A673 (cell line): ENCODE data around the gene DAB2IP. TPM values are rescaled to one million over a fixed set of nuclear protein-coding genes. Genes with fewer than 3 reads are reported as not detected.

Experiments
- BruUV-seq: library from RNA; stranded (reverse); fragments of 400-500 nt; replicated peaks from 2 replicates; lab custom pipeline; 2021; lab: Mats Ljungman, UMichigan
- CTCF ChIA-PET: fragments of 300-600 bp; sonication (Branson Sonifier 250); formaldehyde crosslinking; loops from one replicate; lab custom pipeline; 2022; ENCODE audit warnings: antibody characterized with exemption; lab: Charles Lee
- POLR2A ChIA-PET: fragments of 300-600 bp; sonication (Branson Sonifier 250); formaldehyde crosslinking; loops from one replicate; lab custom pipeline; 2022; ENCODE audit warnings: antibody characterized with exemption; ENCODE audit not compliant: low non-redundant PET; lab: Charles Lee
- DNase-seq: peaks from one replicate; pipeline ENCODE4 v3.0.0-alpha.2; 2015; ENCODE audit warnings: low spot score
- H3K27ac ChIP-seq: fragments of 200-600 bp; sonication (generic); 2 replicates; pipeline ENCODE4 v1.5.1; 2016; ENCODE audit warnings: mixed run types, low read depth, mild to moderate bottlenecking, mixed read lengths, antibody characterized with exemption, low read length; ENCODE audit not compliant: poor library complexity, severe bottlenecking
- H3K27me3 ChIP-seq: fragments of 200-600 bp; sonication (generic); replicated peaks from 2 replicates; pipeline ENCODE4 v1.6.1; 2017; ENCODE audit warnings: mixed run types, low read depth, mild to moderate bottlenecking, mixed read lengths, antibody characterized with exemption, low read length; ENCODE audit not compliant: insufficient read depth, poor library complexity
- H3K36me3 ChIP-seq: fragments of 200-600 bp; sonication (generic); 2 replicates; pipeline ENCODE4 v1.6.1; 2016; ENCODE audit warnings: mixed run types, mild to moderate bottlenecking, mixed read lengths, antibody characterized with exemption, low read length; ENCODE audit not compliant: insufficient read depth, poor library complexity, severe bottlenecking
- H3K4me1 ChIP-seq: fragments of 200-600 bp; sonication (generic); 2 replicates; pipeline ENCODE4 v1.6.1; 2017; ENCODE audit warnings: mixed run types, mild to moderate bottlenecking, mixed read lengths, antibody characterized with exemption, low read length; ENCODE audit not compliant: insufficient read depth, poor library complexity, severe bottlenecking
- H3K4me3 ChIP-seq: fragments of 200-600 bp; sonication (generic); 2 replicates; pipeline ENCODE4 v1.5.1; 2016; ENCODE audit warnings: low read depth, mixed run types, mild to moderate bottlenecking, mixed read lengths, low read length; ENCODE audit not compliant: poor library complexity, severe bottlenecking
- H3K9me3 ChIP-seq: fragments of 200-600 bp; sonication (generic); 2 replicates; pipeline ENCODE4 v1.6.1; 2016; ENCODE audit warnings: mixed run types, low read depth, mild to moderate bottlenecking, mixed read lengths, antibody characterized with exemption, low read length; ENCODE audit not compliant: poor library complexity, severe bottlenecking
- EZH2 ChIP-seq: fragments of 200-600 bp; sonication (generic); IDR thresholded peaks from 2 replicates; pipeline ENCODE4 v1.6.1; 2017; ENCODE audit warnings: borderline replicate concordance, low read depth, mild to moderate bottlenecking, mixed read lengths, antibody characterized with exemption, low read length; ENCODE audit not compliant: poor library complexity, severe bottlenecking
- intact Hi-C: fragments of 100-400 bp; cut with micrococcal nuclease; formaldehyde crosslinking; loops from one replicate; pipeline ENCODE4 v1.10.0; 2022; ENCODE audit not compliant: unreplicated experiment
- total RNA-seq: library from RNA; stranded (reverse); gene quantifications from 2 replicates; pipeline ENCODE4 v1.2.3, GENCODE V29; 2021
- TF ChIP-seq, protein P1 (sequence below): fragments of 300-800, 200-600 bp; sonication (generic); conservative IDR thresholded peaks from 2 replicates; pipeline ENCODE4 v1.5.1; 2017; ENCODE audit warnings: low read depth, mild to moderate bottlenecking, antibody characterized with exemption, low read length, moderate library complexity, mixed read lengths

The DAB2IP gene
- total RNA-seq, 1 experiment from 2014 or later, result 34.5 TPM

- H3K27ac ChIP-seq, result no peak overlapping the region
- ChIA-PET POLR2A (no interaction called here), CTCF (no interaction called here)
- no peak for DNase-seq
- H3K27me3 ChIP-seq, result no peaks in the 10 kb centered on the region
- TF ChIP-seq EZH2, result no peak
- TF ChIP-seq, protein P1, sequence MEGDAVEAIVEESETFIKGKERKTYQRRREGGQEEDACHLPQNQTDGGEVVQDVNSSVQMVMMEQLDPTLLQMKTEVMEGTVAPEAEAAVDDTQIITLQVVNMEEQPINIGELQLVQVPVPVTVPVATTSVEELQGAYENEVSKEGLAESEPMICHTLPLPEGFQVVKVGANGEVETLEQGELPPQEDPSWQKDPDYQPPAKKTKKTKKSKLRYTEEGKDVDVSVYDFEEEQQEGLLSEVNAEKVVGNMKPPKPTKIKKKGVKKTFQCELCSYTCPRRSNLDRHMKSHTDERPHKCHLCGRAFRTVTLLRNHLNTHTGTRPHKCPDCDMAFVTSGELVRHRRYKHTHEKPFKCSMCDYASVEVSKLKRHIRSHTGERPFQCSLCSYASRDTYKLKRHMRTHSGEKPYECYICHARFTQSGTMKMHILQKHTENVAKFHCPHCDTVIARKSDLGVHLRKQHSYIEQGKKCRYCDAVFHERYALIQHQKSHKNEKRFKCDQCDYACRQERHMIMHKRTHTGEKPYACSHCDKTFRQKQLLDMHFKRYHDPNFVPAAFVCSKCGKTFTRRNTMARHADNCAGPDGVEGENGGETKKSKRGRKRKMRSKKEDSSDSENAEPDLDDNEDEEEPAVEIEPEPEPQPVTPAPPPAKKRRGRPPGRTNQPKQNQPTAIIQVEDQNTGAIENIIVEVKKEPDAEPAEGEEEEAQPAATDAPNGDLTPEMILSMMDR, result no peak
- intact Hi-C loops, result no loop called here
- no peak overlapping the region for H3K4me3 ChIP-seq
- peaks cover 7% of the 10 kb centered on the region for H3K36me3 ChIP-seq
- no peaks in the 10 kb centered on the region for H3K9me3 ChIP-seq
- H3K4me1 ChIP-seq, result peaks cover 12% of the 10 kb centered on the region
- BruUV-seq, result no TSS peak
These were observed 15.8 kb downstream of the DAB2IP start for GRCh38 chr9:121667214-121667613.

- Histone ChIP-seq H3K27ac (no peak overlapping the region), H3K9me3 (no peaks in the 10 kb centered on the region), H3K4me1 (peaks cover 5% of the 10 kb centered on the region), H3K27me3 (no peaks in the 10 kb centered on the region), H3K4me3 (no peak overlapping the region), H3K36me3 (peaks cover 7% of the 10 kb centered on the region)
- POLR2A ChIA-PET, result no interaction called here
- no peak for TF ChIP-seq EZH2
- TF ChIP-seq, protein P1, result no peak
- BruUV-seq, result no TSS peak
- no peak for DNase-seq
- intact Hi-C loops, result no loop called here
- CTCF ChIA-PET, result no interaction called here
These were observed 16.5 kb downstream of the DAB2IP start for GRCh38 chr9:121667890-121668289.

- CTCF ChIA-PET, result no interaction called here
- no peak for DNase-seq
- peaks cover 7% of the 10 kb centered on the region for H3K36me3 ChIP-seq
- POLR2A ChIA-PET, result no interaction called here
- peaks cover 17% of the 10 kb centered on the region for H3K4me1 ChIP-seq
- no peak for TF ChIP-seq EZH2
- TF ChIP-seq, protein P1, result no peak
- BruUV-seq, result no TSS peak
- H3K9me3 ChIP-seq, result no peaks in the 10 kb centered on the region
- no peak overlapping the region for H3K27ac ChIP-seq
- intact Hi-C loops, result no loop called here
- H3K4me3 ChIP-seq, result no peak overlapping the region
- no peaks in the 10 kb centered on the region for H3K27me3 ChIP-seq
These were observed 19.0 kb downstream of the DAB2IP start for GRCh38 chr9:121670431-121670830.
